MV-4-11 (cell line): ENCODE measurements around the gene CNGB1.
A peak's percentile ranks its signal among the peaks of the same experiment; 100 is the strongest.

Source experiments
- DNase-seq: peaks from one replicate; lab custom pipeline; 2025; lab: John Stamatoyannopoulos, UW

CNGB1 gene

DNA sequence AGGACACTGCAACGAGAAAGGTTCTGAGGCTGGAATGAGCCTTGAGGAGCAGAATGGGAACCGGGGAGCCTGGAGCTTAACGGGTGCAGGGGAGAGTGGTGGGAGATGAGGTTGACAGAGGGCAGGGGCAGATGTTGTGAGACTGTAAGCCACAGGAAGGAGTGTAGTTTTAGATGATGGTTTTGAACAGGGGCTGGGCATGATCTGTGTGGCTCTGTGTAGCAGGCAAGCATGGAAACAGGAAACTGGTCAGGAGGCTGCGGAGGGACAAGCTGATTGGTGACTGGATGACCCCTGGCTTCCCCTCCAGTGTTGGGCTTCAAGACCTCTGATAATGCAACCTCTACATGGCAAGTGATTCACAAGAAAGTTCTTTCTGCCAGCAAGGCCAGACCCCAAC is 1.4 kb upstream of the CNGB1 start:
- DNase-seq, result no peak

DNA sequence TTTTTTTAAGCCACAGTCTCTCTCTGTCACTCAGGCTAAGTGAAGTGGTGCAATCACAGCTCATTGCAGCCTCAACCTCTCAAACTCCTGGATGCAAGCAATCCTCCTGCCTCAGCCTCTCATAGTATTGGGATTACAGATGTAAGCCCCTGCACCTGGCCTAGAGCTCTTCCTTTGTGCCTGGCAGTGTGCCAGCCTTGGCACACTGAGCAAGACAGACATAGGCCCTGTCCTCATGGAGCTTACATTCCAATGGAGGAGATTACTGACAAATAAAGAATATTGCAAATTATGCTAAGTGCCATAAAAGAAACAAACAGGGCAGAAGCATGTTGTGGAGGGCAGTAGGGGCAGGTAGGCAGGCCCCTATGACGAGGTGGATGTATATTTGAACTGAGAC is 920 bp upstream of the CNGB1 start:
- no peak for DNase-seq

DNA sequence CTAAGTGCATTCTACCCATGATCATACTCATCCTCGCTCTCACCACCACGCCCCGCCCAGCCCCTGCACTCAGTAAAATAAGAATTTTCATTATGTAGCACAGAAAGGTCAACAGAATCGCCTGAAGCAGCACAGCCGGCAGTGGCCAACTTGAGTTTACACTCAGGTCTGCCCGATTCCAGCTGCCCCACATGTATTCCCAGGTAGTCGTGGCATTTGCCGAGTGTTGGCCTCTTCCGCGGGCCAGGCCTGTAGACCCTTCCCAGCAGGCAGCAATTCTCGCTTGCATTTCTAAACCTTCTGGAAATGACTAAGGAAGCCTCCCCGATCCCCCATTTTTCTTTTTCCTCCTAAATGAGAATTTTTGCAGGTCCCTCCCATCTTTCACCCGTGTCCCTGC is 609 bp downstream of the CNGB1 start:
- DNase-seq, result no peak

DNA sequence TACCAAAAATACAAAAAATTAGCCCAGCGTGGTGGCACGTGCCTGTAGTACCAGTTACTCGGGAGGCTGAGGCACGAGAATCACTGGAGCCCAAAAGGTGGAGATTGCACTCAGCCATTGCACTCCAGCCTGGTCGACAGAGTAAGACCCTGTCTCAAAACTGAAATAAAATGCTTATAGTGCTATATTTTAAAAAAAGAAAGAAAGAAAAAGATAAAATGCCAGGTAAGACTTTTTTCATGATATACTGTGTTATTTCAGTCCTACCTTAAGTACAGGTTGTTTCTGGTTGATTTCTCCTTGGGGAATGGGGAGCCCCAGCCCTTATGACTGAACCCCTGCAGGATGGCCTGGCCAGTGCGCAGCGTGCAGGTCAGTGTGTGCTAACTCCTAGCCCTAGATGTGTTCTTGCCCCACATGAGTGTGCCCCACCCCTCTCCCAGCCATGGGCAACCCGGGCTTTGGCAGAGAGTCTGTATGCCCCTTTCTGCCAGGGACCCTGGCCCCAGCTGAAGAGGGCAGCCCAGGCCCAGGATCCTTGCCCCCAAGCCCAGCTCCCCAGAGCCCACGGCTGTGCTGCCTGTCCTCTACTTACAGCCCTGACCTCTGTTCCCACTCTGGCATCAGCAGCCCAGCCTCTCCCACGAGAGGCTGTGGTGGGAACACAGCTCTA is 1.3 kb downstream of the CNGB1 start:
- DNase-seq, result no peak

DNA sequence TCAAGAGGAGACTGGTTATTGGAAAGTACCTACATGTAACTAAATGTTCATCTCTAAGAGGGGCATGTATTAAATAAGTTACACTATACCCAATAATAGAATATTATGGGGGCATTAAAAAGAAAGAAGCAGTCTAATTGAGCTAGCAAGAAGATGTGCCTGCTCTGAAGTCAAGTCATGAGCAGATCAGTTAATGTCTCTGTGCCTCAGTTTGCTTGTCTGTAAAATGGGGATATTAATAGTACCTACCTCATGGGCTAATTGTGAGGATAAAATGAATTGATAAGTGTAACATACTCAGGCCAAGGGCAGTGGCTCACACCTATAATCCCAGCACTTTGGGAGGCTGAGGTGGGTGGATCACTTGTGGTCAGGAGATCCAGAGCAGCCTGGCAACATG is 3.0 kb downstream of the CNGB1 start:
- DNase-seq, result no peak

DNA sequence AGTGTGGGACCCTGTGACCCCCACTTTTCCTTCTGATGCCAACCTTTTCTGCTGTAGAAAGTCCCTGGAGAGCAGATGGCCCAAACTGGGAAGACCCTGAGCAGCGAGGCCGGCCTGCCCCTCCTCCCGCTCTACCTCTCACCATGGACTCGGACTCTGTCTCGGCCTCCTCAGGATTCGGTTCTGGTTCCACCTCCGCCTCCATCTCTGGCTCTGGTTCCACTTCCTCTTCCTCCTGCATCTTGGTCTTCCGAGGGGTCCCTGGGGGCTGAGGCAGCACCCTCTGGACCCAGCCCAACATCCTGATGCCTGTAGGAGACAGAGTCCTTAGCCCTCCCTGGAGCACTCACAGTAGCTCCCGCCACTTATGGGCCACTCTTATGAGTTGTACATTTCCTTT is 3.9 kb downstream of the CNGB1 start:
- no peak for DNase-seq

DNA sequence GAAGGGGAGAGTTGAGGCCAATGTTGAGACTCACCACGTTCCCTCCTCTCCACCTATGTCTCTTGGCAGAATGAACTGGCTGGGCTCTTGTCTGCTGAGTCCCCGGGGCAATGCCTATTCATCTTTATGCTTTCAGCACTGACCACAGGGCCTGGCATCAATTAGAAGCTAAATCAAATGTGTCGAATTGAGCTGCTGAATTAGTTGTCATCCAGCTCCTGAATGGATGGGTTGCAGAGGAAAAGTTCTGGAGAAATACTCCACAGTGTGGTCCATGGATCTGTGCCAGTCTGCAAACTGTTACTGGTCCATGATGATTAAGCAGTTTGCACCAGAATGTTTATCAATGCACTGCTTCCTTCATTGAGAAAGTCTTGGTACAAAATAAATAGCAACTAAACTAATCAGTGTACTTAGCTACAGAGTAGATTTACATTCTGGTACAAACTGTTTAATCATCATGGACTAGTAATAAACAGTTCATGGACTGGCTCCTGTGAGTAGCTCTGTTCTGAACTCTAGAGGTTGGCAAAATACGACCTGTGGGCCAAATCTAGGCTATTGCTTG is 4.6 kb downstream of the CNGB1 start:
- DNase-seq, result no peak

DNA sequence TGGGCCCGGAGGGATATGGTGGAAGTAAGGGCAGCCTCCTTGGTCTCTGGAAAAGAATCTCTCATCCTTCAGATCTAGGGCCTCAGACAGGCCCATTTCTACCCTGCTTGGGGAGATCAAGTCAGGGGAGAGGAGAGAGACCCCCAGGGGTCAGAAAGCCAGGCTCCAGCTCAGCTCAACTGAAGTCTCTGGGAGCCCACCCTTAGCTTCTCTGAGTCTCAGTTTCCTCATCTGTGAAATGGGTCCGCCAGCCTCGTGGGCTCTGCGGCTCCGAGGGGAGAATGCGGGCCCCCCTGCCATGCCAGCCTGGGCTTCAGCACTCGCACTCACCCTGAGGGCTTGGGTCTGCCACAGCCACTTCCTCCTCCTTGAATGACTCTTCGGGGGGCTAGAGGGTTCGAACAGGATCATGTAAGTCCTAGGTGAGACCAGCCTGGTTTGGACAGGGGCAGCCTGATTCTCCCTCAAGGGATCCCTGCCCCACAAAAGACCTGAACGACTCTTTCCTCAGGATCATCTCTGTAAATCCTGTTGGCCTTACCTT is 6.7 kb downstream of the CNGB1 start:
- no peak for DNase-seq

DNA sequence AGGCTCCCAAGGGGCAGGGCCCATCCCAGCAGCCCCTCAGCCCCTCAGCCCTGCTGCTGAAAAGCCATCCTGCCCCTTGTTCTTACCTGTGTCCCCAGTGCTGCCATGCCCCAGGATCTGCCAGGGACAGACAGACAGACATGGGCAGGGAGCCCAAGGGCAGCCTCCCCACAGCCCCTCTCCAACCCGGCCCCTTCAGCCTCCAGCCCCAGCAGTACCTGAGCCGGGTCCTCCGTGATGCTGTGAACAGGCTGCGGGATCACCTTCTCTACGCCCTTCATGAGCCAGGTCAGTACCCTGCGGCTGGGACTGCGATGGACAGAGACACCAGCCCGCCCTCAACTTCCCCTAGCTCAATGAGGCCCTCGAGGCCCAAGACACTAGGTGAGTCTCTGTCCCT is 8.2 kb downstream of the CNGB1 start:
- DNase-seq, result no peak

DNA sequence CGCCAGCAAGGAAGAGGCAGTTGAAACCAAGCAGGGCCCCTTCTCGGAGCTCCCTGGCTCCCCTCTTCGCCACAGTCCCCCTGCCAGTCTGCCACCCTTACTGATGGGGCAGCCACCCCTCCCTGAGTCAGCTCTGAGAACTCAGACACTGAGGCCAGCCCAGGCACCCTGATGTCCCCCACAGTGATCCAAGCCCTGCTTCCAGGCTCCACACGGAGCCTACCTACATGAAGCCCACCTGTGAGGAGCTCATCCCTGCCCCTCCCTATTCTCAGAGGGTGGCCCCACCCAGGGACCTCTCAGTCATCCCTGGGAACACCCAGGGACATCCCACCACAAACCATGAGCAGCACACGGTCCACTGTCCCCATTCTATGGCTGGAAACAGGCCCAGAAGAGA is 8.9 kb downstream of the CNGB1 start:
- no peak for DNase-seq

DNA sequence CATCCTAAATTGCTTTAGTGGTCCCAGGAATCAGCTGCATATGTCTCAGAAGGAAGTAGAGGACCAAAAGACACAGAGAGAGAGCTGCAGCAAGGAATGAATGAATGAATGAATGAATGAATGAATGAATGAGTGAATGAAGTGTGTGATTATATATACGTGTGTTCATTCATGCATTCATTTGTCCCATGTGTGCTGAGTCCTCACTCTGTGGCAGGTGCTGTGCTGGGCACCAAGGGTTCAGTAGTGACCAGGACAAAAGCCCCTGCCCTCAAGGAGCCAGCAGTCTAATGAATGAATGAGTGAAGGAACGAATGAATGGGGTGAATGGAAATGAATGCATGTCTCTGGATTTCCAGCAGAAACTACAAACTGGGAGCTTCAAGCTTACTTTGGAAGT is 9.4 kb downstream of the CNGB1 start:
- DNase-seq, result no peak

DNA sequence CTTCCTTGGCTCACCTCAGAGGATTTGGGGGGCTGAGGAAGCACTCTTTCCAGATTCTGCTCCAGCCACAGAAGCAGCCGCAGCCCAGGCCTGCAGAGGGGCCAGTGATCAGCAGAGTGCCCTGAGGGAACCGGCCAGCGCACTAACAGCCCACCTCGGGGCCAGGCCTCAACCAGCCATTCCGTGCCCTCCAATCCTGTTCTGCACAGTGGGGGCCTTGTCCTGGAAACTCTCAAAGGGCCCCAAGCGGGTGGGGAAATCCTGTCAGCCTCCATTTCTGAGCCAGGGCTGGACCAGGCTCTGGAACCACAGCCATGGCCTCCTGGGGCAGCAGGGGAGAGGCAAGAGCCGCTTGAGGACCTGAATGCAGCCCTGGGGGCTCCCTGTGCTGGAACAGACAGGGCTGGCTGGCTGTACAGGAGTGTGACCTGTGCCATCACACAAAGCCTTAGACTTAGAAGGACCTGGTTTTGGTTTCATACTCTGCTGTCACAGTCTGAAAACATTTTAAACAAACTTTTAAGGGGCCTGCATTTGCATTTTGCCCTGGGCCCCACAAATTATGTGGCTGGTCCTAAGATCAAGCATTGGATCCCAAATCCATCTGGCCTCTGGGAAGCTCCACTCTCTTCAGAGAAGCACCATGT is 10.0 kb downstream of the CNGB1 start:
- DNase-seq, result no peak

DNA sequence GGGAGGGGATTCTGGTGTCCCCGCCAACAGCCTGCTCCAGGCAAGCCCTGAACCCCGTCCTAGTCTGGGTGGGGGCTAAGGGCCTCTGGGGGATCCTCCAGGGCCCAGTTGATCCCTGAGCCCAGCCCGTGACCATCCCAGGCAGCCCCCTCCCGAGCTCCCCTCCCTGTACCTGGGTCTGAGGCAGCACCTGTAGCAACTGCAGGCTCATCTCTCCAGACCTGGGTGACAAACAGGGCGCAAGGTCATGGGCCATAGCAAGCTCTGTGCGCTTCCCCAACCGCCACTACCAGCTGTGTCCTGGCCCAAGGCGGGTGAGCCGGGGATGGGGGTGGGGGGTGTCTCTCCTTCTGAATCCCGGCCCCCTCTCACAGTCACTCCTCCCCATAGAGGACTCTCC is 10.6 kb downstream of the CNGB1 start:
- no peak for DNase-seq

DNA sequence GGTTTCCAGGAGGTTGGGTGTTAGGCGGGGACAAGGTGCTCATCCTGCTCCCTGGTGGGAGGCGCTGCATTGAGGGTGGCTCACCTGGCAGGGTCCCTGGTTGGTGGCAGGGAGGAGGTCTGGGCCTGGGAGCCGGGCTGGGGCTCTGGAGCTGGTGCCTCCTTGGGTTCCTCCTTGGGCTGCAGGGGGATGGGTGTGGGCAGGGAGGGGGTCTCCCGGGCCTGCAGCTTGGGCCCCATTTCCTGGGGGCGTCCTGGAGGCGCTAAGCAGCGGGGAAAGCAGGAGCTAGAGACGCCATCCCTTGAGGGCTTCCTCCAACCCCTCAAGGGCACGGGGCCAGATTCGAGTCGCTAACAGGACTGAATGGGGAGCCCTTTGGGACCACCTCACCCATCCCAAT is 11.1 kb downstream of the CNGB1 start:
- no peak for DNase-seq

DNA sequence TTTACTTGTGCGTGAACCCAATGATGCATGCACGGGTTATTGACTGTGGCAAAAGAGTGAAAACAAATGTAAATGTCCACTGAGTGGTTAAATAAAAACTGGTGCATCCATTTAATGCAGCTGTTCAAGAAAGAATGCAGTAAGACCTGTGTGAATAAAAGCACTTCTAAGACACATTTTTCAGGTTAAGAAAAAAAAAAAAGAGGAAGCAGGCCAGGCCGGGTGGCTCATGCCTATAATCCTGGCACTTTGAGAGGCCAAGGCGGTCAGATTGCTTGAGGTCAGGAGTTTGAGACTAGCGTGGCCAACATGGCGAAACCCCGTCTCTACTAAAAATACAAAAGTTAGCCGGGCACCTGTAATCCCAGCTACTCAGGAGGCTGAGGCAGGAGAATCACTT is 11.8 kb downstream of the CNGB1 start:
- DNase-seq, result peak; percentile 81

DNA sequence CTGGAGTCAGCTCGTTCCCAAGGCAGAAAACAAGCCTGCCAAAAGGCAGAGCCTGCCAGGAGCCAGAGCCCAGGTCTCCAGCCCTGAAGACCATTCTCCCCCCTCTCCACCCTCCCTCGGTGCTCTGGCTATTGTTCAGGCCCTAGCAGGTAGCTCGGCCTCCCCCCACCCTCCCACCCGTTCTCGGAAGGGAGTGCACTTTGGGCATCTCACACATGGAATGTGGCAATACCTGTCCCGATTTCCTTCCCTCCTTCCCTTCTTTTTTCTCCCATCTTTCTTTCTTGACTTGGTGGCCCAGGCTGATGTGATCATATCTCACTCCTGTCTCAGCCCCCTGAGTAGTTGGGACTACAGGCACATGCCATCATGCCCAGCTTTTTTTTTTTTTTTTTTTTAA is 12.4 kb downstream of the CNGB1 start:
- no peak for DNase-seq

DNA sequence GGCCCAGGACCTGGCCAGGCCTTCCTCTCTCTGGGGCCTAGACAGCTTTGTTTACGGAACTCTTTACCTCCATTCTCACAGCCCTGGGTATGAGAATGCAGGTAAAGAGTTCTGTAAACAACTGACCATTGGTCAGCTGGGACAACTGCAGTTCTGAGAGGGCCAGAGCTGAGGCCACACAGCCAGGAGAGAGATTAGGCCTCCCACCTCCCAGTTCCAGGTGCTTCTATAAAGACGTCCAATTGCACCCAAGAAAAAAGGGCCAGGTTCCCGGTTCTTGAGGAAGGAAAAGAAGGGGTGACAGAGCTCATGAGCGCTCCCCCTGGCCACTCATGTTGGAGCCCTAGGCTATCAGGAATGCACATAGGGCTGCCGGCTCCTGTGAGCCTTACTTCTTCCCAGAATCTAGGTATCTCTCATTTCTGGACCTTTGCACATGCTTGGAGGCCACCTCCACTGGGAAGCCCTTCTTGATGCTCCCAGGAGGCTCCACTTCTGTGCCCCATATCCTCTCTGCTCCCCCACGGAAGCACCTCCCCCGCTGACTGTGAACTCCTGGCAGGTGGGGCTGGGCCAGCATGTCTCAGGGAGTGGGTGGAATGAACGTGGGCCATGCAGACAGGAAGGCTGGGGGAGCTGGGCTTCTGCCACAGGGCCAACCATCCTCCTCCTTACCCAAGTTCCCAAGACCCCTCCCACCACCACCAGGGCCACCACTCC is 13.1 kb downstream of the CNGB1 start:
- DNase-seq, result no peak

DNA sequence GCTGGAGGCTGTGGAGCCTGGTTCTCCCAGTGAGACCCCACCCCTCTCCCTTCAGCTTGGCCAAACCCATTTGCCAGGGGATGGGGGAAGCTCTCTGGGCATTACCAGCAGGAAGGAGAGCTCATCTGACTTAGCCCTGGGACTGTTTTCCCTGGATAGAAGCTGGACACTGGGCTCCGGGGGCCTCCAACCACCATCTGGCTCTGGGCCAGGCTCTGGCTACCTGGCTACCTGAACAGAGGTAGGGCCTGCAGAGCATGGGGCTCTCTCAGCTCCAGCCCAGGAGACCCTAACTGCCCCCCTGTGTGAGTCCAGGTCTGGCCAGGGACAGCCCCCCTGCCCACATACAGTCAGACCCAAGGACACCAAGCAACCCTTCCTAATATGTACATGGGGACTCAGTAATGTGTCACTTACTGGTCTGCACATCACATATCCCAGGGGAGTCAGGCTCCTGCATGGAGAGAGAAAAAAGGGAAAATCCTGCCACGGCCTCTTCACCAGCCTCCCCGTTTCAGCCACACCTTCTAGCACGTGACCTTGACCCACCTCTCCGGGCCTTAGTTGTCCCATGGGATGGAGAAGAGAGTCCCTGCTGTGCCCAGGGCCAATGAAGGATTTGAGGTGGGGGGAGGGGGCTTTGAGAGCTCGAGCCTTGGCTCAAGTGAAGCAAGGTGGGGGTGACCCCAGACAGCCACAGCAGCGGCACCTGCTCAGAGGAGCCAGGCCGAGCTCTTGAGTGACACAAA is 13.8 kb downstream of the CNGB1 start:
- no peak for DNase-seq

DNA sequence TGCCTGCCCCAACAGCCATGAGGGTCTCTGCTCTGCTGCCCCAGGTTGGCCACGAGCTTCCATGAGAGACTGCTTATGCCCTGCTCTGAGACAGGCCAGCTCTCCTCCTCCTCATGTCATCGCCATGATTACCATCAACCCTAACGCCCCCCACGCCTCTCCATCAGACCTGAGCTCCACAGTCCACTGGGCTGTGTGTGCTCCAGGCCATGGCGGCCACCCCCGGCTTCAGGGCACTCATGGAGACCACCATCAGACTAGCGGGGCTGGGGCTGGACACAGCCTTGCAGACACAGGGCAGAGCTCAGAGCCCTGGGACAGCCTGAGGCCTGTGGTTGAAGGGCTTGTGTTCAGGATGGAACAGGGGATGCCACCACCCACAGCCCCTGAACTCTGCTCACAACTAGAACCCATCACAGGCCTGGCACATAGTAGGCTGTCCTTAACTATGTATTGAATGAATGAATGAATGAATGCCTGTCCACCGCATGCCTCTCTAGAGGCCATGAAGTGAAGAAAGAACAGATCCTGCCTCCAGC is 14.6 kb downstream of the CNGB1 start:
- no peak for DNase-seq

DNA sequence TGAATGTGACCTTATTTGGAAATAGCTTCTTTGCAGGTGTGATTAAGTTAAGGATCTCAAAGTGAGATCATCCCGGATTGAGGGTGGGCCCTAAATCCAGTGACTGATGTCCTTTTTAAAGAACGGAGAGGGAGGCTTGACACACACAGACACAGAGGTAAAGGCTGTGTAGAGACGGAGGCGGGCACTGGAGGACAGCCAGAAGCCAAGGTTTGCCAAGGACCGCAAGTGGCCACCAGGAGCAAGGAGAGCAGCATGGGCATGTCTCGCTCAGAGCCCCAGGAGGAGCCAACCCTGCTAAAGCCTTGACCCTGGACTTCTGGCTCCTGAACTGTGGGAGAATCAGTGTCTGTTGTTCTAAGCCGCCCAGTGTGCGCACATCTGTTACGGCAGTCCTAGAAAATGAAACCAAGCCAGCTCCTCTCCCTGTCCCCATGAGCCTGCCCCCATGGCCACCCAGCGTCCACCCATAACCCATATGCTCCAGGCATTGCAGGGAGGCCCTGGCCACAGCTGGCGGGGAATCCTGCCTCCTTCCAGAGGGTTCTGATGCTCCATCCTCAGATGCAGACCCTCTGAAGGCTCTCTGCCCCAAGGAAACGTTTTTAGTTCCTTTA is 15.2 kb downstream of the CNGB1 start:
- no peak for DNase-seq

DNA sequence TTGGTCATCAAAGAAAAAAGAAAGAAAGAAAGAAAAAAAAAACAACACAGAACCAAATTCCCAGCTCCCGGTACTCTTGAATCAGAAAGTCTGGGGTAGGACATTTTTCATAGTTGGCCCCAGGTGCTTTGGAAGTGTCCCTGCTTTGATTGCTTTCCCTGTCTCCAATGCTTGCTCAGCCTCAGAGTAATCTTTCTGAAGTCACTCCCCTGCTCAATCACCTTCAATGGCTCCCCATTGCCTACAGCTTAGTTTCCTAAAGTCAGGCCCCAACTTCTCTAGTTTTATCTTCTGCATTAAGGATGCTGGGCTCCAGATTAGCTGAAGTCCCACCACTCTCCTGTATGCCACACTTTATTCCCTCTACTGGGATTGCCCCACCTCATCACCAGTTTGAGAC is 17.1 kb downstream of the CNGB1 start:
- no peak for DNase-seq

DNA sequence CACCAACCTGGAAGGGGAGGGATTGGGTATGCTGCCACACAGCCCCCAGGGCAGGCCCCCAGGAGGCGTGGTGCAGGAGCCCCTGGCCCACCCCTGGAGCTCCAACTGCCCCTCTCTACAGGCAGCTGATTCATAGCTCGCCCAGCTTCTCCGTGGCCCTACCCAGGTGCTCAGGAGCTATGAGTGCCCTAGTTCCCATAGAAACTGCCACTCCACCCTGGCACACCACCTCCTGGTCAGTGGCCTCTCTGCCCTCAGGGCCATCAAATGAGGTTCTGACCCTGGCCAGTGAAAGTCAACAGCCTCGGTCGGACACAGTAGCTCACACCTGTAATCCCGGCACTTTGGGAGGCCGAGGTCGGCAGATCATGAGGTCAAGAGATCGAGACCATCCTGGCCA is 18.0 kb downstream of the CNGB1 start:
- no peak for DNase-seq
